OCI-LY3 (cell line): ENCODE results near the gene KANSL1.

Source experiments
- H2AFZ ChIP-seq: fragments of 200-600, 300-600 bp; shearing (Covaris generic); 2 replicates; pipeline ENCODE4 v1.6.0; 2014; ENCODE audit warnings: antibody characterized with exemption, low read depth, low read length
- H3K27ac ChIP-seq: fragments of 200-600, 300-600 bp; sonication (generic); 2 replicates; pipeline ENCODE4 v1.5.1; 2014; ENCODE audit warnings: mild to moderate bottlenecking, low read length, moderate library complexity, mixed read lengths
- H3K27me3 ChIP-seq: fragments of 200-600, 300-600 bp; sonication (generic); 2 replicates; pipeline ENCODE4 v1.6.1; 2014; ENCODE audit warnings: low read depth, low read length, mixed read lengths
- H3K36me3 ChIP-seq: fragments of 200-600, 300-600 bp; sonication (generic); replicated peaks from 2 replicates; pipeline ENCODE3; 2014; ENCODE audit warnings: low read depth, low read length, mixed read lengths
- H3K4me1 ChIP-seq: fragments of 300-600, 200-600 bp; sonication (generic); 2 replicates; pipeline ENCODE4 v1.6.1; 2014; ENCODE audit warnings: low read length, mixed read lengths
- H3K4me2 ChIP-seq: fragments of 200-600, 300-600 bp; sonication (generic); 2 replicates; pipeline ENCODE4 v1.6.1; 2014; ENCODE audit warnings: low read length, mixed read lengths
- H3K4me3 ChIP-seq: fragments of 300-600, 200-600 bp; sonication (generic); 2 replicates; pipeline ENCODE4 v1.5.1; 2014; ENCODE audit warnings: antibody characterized with exemption, mild to moderate bottlenecking, low read length, moderate library complexity
- H3K79me2 ChIP-seq: fragments of 300-600, 200-600 bp; shearing (Covaris generic); 2 replicates; pipeline ENCODE4 v1.6.1; 2014; ENCODE audit warnings: mild to moderate bottlenecking, low read length, mixed read lengths
- H3K9ac ChIP-seq: fragments of 300-600, 200-600 bp; shearing (Covaris generic); 2 replicates; pipeline ENCODE4 v1.6.0; 2014; ENCODE audit warnings: mild to moderate bottlenecking, low read length, moderate library complexity
- H3K9me3 ChIP-seq: fragments of 200-600, 300-600 bp; shearing (Covaris generic); 2 replicates; pipeline ENCODE4 v1.6.1; 2014; ENCODE audit warnings: low read length, mixed read lengths; ENCODE audit not compliant: insufficient read depth
- H4K20me1 ChIP-seq: fragments of 200-600, 300-600 bp; sonication (generic); 2 replicates; pipeline ENCODE4 v1.6.1; 2016; ENCODE audit warnings: low read length, mixed read lengths; ENCODE audit not compliant: insufficient read depth
- CTCF ChIP-seq: fragments of 200-600, 300-600 bp; sonication (generic); IDR thresholded peaks from 2 replicates; pipeline ENCODE4 v1.5.1; 2014; ENCODE audit warnings: antibody characterized with exemption, low read length, low read depth
- EZH2phosphoT487 ChIP-seq: fragments of 200-600 bp; shearing (Covaris generic); IDR thresholded peaks from 2 replicates; pipeline ENCODE4 v1.6.1; 2018; ENCODE audit warnings: antibody characterized with exemption, mixed run types, low read depth

KANSL1 gene

GRCh38 chr17:46056800-46057304 lies 136.4 kb downstream of the KANSL1 start:
- no peak overlapping the region for H3K9ac ChIP-seq
- TF ChIP-seq EZH2phosphoT487 (no peak), CTCF (no peak)
- no peak overlapping the region for H3K4me3 ChIP-seq
- H3K27ac ChIP-seq: no peak overlapping the region
- H2AFZ ChIP-seq: no peak overlapping the region
- H3K27me3 ChIP-seq: no peaks in the 10 kb centered on the region
- H3K79me2 ChIP-seq: peaks cover 6% of the 10 kb centered on the region; the same call in 1 of the 2 replicates
- H3K4me2 ChIP-seq: no peak overlapping the region
- H3K4me1 ChIP-seq: no peaks in the 10 kb centered on the region
- H4K20me1 ChIP-seq: peaks cover 3% of the 10 kb centered on the region; the same call in 1 of the 2 replicates
- peaks cover 6% of the 10 kb centered on the region for H3K36me3 ChIP-seq
- no peaks in the 10 kb centered on the region for H3K9me3 ChIP-seq

GRCh38 chr17:46053911-46054534 lies 139.2 kb downstream of the KANSL1 start:
- H3K9ac ChIP-seq: no peak overlapping the region
- TF ChIP-seq CTCF (no peak), EZH2phosphoT487 (no peak)
- no peaks in the 10 kb centered on the region for H3K27me3 ChIP-seq
- peaks cover 6% of the 10 kb centered on the region; the same call in 1 of the 2 replicates for H3K79me2 ChIP-seq
- no peaks in the 10 kb centered on the region for H3K4me1 ChIP-seq
- H4K20me1 ChIP-seq: peaks cover 3% of the 10 kb centered on the region; the same call in 1 of the 2 replicates
- no peak overlapping the region for H3K27ac ChIP-seq
- no peak overlapping the region for H3K4me3 ChIP-seq
- H3K4me2 ChIP-seq: no peak overlapping the region
- H3K36me3 ChIP-seq: peaks cover 17% of the 10 kb centered on the region
- H3K9me3 ChIP-seq: no peaks in the 10 kb centered on the region
- no peak overlapping the region for H2AFZ ChIP-seq

- H4K20me1 ChIP-seq: peaks cover 4% of the 10 kb centered on the region; the same call in 1 of the 2 replicates
- no peak overlapping the region for H2AFZ ChIP-seq
- no peak overlapping the region for H3K4me2 ChIP-seq
- peaks cover 6% of the 10 kb centered on the region; the same call in 1 of the 2 replicates for H3K79me2 ChIP-seq
- H3K4me3 ChIP-seq: no peak overlapping the region
- H3K27me3 ChIP-seq: no peaks in the 10 kb centered on the region
- TF ChIP-seq CTCF: no peak
- TF ChIP-seq EZH2phosphoT487: no peak
- no peak overlapping the region for H3K27ac ChIP-seq
- H3K9ac ChIP-seq: no peak overlapping the region
- no peaks in the 10 kb centered on the region for H3K9me3 ChIP-seq
- no peaks in the 10 kb centered on the region for H3K4me1 ChIP-seq
- peaks cover 33% of the 10 kb centered on the region for H3K36me3 ChIP-seq
Observed at GRCh38 chr17:46049656-46050055, 143.6 kb downstream of the KANSL1 start.

- Histone ChIP-seq H3K4me3 (no peak overlapping the region), H3K79me2 (no peaks in the 10 kb centered on the region), H3K4me1 (no peaks in the 10 kb centered on the region), H3K36me3 (peaks cover 48% of the 10 kb centered on the region), H4K20me1 (peaks cover 3% of the 10 kb centered on the region; the same call in 1 of the 2 replicates), H3K27me3 (no peaks in the 10 kb centered on the region), H2AFZ (no peak overlapping the region), H3K9ac (no peak overlapping the region), H3K27ac (no peak overlapping the region), H3K9me3 (no peaks in the 10 kb centered on the region), H3K4me2 (no peak overlapping the region)
- TF ChIP-seq CTCF: no peak
- TF ChIP-seq EZH2phosphoT487: no peak
Observed at GRCh38 chr17:46047856-46048255, 145.4 kb downstream of the KANSL1 start.
